Effector memory CD4-positive, alpha-beta T cell (primary cell): Measurements from ENCODE around the gene ABHD16A.

ENCODE experiments used
- DNase-seq, 3 donors: peaks; one replicate each; pipeline ENCODE4 v3.0.0-alpha.2; 2020
- H3K27ac ChIP-seq: 2 replicates; pipeline ENCODE4 v1.7.0; 2013; ENCODE audit warnings: mild to moderate bottlenecking, low read length, moderate library complexity; ENCODE audit not compliant: insufficient read depth, poor library complexity, severe bottlenecking
- H3K27me3 ChIP-seq: replicated peaks from 2 replicates; pipeline ENCODE4 v1.7.0; 2013; ENCODE audit warnings: mild to moderate bottlenecking, low read length; ENCODE audit not compliant: insufficient read depth, control insufficient read depth, poor library complexity, severe bottlenecking
- H3K36me3 ChIP-seq: 2 replicates; pipeline ENCODE4 v1.7.0; 2013; ENCODE audit warnings: mild to moderate bottlenecking, low read length, moderate library complexity; ENCODE audit not compliant: control insufficient read depth, insufficient read depth
- H3K4me1 ChIP-seq: 2 replicates; pipeline ENCODE4 v1.7.0; 2013; ENCODE audit warnings: low read length, mild to moderate bottlenecking; ENCODE audit not compliant: control insufficient read depth, insufficient read depth, poor library complexity, severe bottlenecking
- H3K4me3 ChIP-seq: 2 replicates; pipeline ENCODE4 v1.7.0; 2013; ENCODE audit warnings: low read length, low read depth, mild to moderate bottlenecking; ENCODE audit not compliant: insufficient read depth, poor library complexity, severe bottlenecking
- H3K9me3 ChIP-seq: 2 replicates; pipeline ENCODE4 v1.7.0; 2013; ENCODE audit warnings: mild to moderate bottlenecking, low read length, moderate library complexity; ENCODE audit not compliant: control insufficient read depth
- total RNA-seq, 3 donors: gene quantifications; one replicate each; lab custom pipeline; 2026; lab: John Stamatoyannopoulos, UW

ABHD16A gene
- total RNA-seq, result 4.5 to 6.9 (median 6.4) reads per million in 3 donors

GRCh38 chr6:31702819-31703716, at the start of gene ABHD16A:
TSS of gene ABHD16A (minus strand) at chr6:31703324. CDS start at chr6:31703281, 43 bp downstream.
- DNase-seq, result peak; percentile 89 to 94 (median 94)
- peaks cover 9% of the 10 kb centered on the region for H3K36me3 ChIP-seq
- H3K4me1 ChIP-seq, result peaks cover 18% of the 10 kb centered on the region
- peak within 1 kb of the TSS; percentile 91 for H3K4me3 ChIP-seq
- H3K9me3 ChIP-seq, result no peaks in the 10 kb centered on the region
- H3K27ac ChIP-seq, result peak within 1 kb of the TSS; percentile 99
- H3K27me3 ChIP-seq, result no peaks in the 10 kb centered on the region

DNA sequence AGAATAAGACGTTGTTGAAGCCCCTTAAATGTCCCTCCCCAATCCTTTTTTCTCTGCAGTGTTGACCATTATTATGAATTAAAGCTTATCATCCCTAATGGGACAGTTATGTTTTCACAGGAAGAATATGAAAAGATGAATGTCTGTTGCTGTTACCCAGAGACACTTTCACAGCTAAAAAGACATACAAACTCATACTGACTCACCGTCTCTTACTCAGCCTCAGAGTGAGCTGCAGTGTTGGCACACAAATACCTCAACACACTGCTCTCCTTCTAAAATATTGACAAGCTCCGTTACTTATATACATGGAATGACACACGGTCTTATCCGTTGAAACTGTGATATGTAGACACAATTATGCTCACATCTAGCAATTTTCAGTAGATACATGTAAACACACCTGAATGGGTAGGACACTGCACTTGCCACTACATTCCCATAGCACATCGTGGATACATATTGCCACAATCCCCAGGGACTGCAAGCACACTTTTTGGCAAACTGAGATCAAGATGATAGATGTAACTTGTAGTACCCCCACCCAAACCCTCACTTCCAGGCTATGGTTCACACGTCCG, 49.7 kb upstream of the ABHD16A start:
- H3K36me3 ChIP-seq, result no peaks in the 10 kb centered on the region
- H3K27ac ChIP-seq, result no peak overlapping the region
- DNase-seq, result no peak
- H3K27me3 ChIP-seq, result no peaks in the 10 kb centered on the region
- no peak overlapping the region for H3K4me3 ChIP-seq
- no peaks in the 10 kb centered on the region for H3K9me3 ChIP-seq
- no peaks in the 10 kb centered on the region for H3K4me1 ChIP-seq

- no peaks in the 10 kb centered on the region for H3K27me3 ChIP-seq
- no peak overlapping the region for H3K4me3 ChIP-seq
- no peaks in the 10 kb centered on the region for H3K36me3 ChIP-seq
- no peaks in the 10 kb centered on the region for H3K4me1 ChIP-seq
- DNase-seq, result no peak
- no peaks in the 10 kb centered on the region for H3K9me3 ChIP-seq
- no peak overlapping the region for H3K27ac ChIP-seq
Measured at GRCh38 chr6:31750411-31751022, 47.4 kb upstream of the ABHD16A start.

DNA sequence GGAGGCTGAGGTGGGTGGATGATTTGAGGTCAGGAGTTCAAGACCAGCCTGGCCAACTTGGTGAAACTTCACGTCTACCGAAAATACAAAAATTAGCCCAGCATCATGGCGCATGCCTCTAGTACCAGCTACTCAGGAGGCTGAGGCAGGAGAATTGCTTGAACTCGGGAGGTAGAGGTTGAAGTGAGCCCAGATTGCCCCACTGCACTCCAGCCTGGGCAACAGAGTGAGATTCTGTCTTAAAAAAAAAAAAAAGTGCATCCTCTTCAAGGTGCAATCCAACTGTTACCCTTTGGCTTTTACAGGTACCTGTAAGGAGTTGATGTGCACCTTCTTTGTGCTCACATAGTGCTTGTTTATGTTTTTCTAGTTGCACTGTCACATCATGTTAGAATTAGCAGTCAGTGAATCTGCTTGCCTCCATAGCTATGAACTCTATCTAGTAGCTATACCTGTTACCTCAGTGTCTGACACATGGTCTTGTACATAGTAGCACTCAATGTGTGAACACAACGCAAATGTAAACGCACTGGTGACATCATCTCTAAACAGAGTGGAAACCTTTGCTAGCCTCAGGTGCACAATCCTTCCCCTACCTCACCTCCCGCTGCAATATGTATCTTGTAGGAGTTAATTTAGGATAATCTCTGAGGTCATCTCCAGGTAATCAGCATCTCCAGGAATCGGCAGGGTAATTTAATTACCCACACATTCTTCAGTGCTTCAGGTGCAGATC, 46.3 kb upstream of the ABHD16A start:
- no peaks in the 10 kb centered on the region for H3K27me3 ChIP-seq
- H3K4me3 ChIP-seq, result no peak overlapping the region
- H3K27ac ChIP-seq, result no peak overlapping the region
- no peaks in the 10 kb centered on the region for H3K4me1 ChIP-seq
- no peak for DNase-seq
- no peaks in the 10 kb centered on the region for H3K36me3 ChIP-seq
- no peaks in the 10 kb centered on the region for H3K9me3 ChIP-seq

DNA sequence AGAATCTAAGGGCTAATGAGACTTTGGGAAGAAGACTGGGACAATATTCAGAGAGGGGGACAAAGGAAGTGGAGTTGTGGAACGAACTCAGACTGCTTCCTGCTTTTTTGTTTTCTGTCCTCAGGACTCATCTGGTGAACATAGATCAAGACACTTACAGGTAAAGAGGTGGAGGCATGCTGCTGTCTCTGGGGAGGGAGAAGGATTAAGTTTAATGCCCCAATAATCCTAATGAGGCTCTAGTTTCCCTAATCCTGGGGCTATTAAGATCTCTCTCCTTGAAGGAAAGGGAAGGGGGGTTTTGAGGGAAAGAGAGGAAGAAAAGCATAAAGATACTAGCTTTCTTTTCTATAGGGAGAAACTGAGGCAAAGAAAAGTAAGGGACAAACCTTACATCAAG, 41.3 kb upstream of the ABHD16A start:
- H3K27ac ChIP-seq, result no peak overlapping the region
- no peak for DNase-seq

GRCh38 chr6:31742894-31743293, 39.8 kb upstream of the ABHD16A start:
- no peak for DNase-seq

More for the DNA sequence above, 41.3 kb upstream of the ABHD16A start:
- H3K9me3 ChIP-seq, result no peaks in the 10 kb centered on the region
- no peaks in the 10 kb centered on the region for H3K36me3 ChIP-seq
- H3K4me1 ChIP-seq, result peaks cover 5% of the 10 kb centered on the region
- no peak overlapping the region for H3K4me3 ChIP-seq
- H3K27me3 ChIP-seq, result no peaks in the 10 kb centered on the region

DNA sequence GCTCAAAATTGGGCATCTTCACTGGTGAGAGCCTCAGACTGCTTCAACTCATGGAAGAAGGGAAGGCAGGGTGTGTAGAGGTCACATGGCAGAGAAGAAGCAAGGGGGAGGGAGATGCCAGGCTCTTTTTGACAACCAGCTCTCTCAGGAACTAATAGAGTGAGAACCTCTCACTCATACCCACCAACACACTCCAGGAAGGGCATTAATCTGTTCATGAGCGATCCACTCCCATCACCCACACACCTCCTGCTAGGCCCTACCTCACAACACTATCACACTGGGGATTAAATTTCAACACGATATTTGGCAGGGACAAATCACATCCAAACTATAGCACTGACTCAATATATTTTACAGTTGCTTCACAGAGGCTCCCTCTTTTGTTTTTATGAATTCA, 38.7 kb upstream of the ABHD16A start:
- Histone ChIP-seq H3K9me3 (no peaks in the 10 kb centered on the region), H3K36me3 (no peaks in the 10 kb centered on the region), H3K27ac (no peak overlapping the region), H3K4me3 (no peak overlapping the region), H3K27me3 (no peaks in the 10 kb centered on the region), H3K4me1 (peaks cover 31% of the 10 kb centered on the region)
- no peak for DNase-seq

More at GRCh38 chr6:31742894-31743293, 39.8 kb upstream of the ABHD16A start:
- H3K27me3 ChIP-seq, result no peaks in the 10 kb centered on the region
- H3K36me3 ChIP-seq, result no peaks in the 10 kb centered on the region
- H3K9me3 ChIP-seq, result no peaks in the 10 kb centered on the region
- H3K4me1 ChIP-seq, result peaks cover 20% of the 10 kb centered on the region
- H3K4me3 ChIP-seq, result no peak overlapping the region
- H3K27ac ChIP-seq, result no peak overlapping the region

GRCh38 chr6:31740397-31741223, 37.5 kb upstream of the ABHD16A start:
- peaks cover 36% of the 10 kb centered on the region for H3K4me1 ChIP-seq

More at GRCh38 chr6:31740397-31741223, 37.5 kb upstream of the ABHD16A start:
- no peaks in the 10 kb centered on the region for H3K27me3 ChIP-seq
- no peaks in the 10 kb centered on the region for H3K36me3 ChIP-seq
- no peaks in the 10 kb centered on the region for H3K9me3 ChIP-seq
- H3K27ac ChIP-seq, result peak overlapping the region; percentile 58
- no peak for DNase-seq
- H3K4me3 ChIP-seq, result peak overlapping the region; percentile 86
